ENCODE measurements around the gene NOTCH2. TPM values are rescaled to one million over a fixed set of nuclear protein-coding genes. Genes with fewer than 3 reads are reported as not detected.

The NOTCH2 gene
- total RNA-seq, 1 experiment from 2014 or later: 53.7 TPM

GRCh38 chr1:119958223-119958622 lies 111.2 kb downstream of the NOTCH2 start:
- Histone ChIP-seq H3K14ac (ENCODE audit: insufficient read depth, low read length) (no peak overlapping the region), H2BK15ac (ENCODE audit: low read depth, low read length) (no peak overlapping the region), H3K9ac (ENCODE audit: extremely low read depth, insufficient read length, low read length) (no peak overlapping the region), H4K5ac (ENCODE audit: insufficient read length, low read depth, low read length) (no peak overlapping the region), H4K20me1 (ENCODE audit: control insufficient read depth, insufficient read depth, insufficient read length) (no peaks in the 10 kb centered on the region), H3K79me2 (ENCODE audit: insufficient read depth, low read length) (no peaks in the 10 kb centered on the region), H3K27me3 (ENCODE audit: insufficient read depth, low read length) (no peaks in the 10 kb centered on the region), H2AFZ (ENCODE audit: low read length) (no peak overlapping the region), H4K8ac (replicated peaks; ENCODE audit: insufficient read length, low read depth, low read length) (no peak overlapping the region), H2BK12ac (ENCODE audit: insufficient read length, low read depth, low read length) (no peak overlapping the region), H2BK20ac (ENCODE audit: low read depth, low read length, poor library complexity, severe bottlenecking) (no peak overlapping the region), H3K23ac (ENCODE audit: insufficient read length, low read depth, low read length) (no peak overlapping the region), H3K4me1 (ENCODE audit: insufficient read depth, low read length) (no peaks in the 10 kb centered on the region), H2BK120ac (ENCODE audit: low read depth, low read length, poor library complexity, severe bottlenecking) (no peak overlapping the region), H3K4ac (ENCODE audit: low read depth, low read length) (no peak overlapping the region), H3K18ac (ENCODE audit: insufficient read length, low read depth, low read length) (no peak overlapping the region), H2AK5ac (ENCODE audit: insufficient read length, low read length) (no peak overlapping the region), H3K27ac (ENCODE audit: insufficient read length, low read depth, low read length) (no peak overlapping the region), H3K56ac (ENCODE audit: insufficient read length, low read depth, low read length) (no peak overlapping the region), H3K79me1 (ENCODE audit: insufficient read depth, low read depth, low read length, poor library complexity, severe bottlenecking) (no peaks in the 10 kb centered on the region), H3K9me3 (ENCODE audit: control insufficient read depth, low read depth, low read length) (no peaks in the 10 kb centered on the region), H3T11ph (ENCODE audit: low read length) (no peak overlapping the region), H4K91ac (ENCODE audit: insufficient read length, low read depth, low read length) (no peak overlapping the region), H3K23me2 (ENCODE audit: insufficient read length, low read depth, low read length, poor library complexity, severe bottlenecking) (no peaks in the 10 kb centered on the region), H3K4me2 (ENCODE audit: insufficient read depth, insufficient read length, low read length) (no peak overlapping the region), H2BK5ac (ENCODE audit: insufficient read length, low read length) (no peak overlapping the region)
- no CpG with 5 or more reads among the region's 1 CpG for WGBS (ENCODE audit: extremely low coverage, insufficient read length, low lambda C conversion rate)
- H3K27ac Mint-ChIP-seq: no peak overlapping the region
- DNase-seq: no peak
- peaks cover 0 to 7% of the 10 kb centered on the region in 2 experiments; a peak in 1 of 4 replicates for H3K4me1 Mint-ChIP-seq
- no peak overlapping the region for H3K4me3 Mint-ChIP-seq
- H3K27me3 Mint-ChIP-seq (ENCODE audit: low read depth): no peaks in the 10 kb centered on the region
- TF ChIP-seq, protein P1, sequence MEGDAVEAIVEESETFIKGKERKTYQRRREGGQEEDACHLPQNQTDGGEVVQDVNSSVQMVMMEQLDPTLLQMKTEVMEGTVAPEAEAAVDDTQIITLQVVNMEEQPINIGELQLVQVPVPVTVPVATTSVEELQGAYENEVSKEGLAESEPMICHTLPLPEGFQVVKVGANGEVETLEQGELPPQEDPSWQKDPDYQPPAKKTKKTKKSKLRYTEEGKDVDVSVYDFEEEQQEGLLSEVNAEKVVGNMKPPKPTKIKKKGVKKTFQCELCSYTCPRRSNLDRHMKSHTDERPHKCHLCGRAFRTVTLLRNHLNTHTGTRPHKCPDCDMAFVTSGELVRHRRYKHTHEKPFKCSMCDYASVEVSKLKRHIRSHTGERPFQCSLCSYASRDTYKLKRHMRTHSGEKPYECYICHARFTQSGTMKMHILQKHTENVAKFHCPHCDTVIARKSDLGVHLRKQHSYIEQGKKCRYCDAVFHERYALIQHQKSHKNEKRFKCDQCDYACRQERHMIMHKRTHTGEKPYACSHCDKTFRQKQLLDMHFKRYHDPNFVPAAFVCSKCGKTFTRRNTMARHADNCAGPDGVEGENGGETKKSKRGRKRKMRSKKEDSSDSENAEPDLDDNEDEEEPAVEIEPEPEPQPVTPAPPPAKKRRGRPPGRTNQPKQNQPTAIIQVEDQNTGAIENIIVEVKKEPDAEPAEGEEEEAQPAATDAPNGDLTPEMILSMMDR (conservative IDR thresholded peaks at IDR 0.05): no peak
- no peaks in the 10 kb centered on the region for H3K9me3 Mint-ChIP-seq
- H3K36me3 Mint-ChIP-seq (ENCODE audit: insufficient read depth in 1 of 3, low read depth in 3 of 3): peaks cover 0 to 9% (median 2%) of the 10 kb centered on the region in 3 experiments; a peak in 3 of 7 replicates
